HG03460 (cell line): Measurements from ENCODE around the gene UTP3.
"Not testable (repeated sequence)": the region's sequence is repeated elsewhere in the genome, so short reads cannot be mapped to it uniquely, and the experiment has no call there.

ENCODE experiments used
- ATAC-seq: cut with Tn5 transposase; IDR thresholded peaks from one replicate; pipeline ENCODE4 v1.9.1; 2021; ENCODE audit not compliant: unreplicated experiment

UTP3 gene

GRCh38 chr4:70687821-70688794, at the start of gene UTP3:
Gene UTP3 (plus strand): TSS chr4:70688532. CDS start chr4:70688678, 146 bp downstream.
- ATAC-seq: peak; percentile 90

GRCh38 chr4:70640192-70640591, 48.1 kb upstream of the UTP3 start:
- peak; percentile 58 for ATAC-seq

- not testable (repeated sequence) for ATAC-seq
Observed at GRCh38 chr4:70650741-70651140, 37.6 kb upstream of the UTP3 start.

- ATAC-seq: peak; percentile 44
Observed at GRCh38 chr4:70651864-70652506, 36.3 kb upstream of the UTP3 start.

GRCh38 chr4:70654605-70655011, 33.7 kb upstream of the UTP3 start:
- ATAC-seq: no peak

GRCh38 chr4:70657326-70657725, 31.0 kb upstream of the UTP3 start:
- no peak for ATAC-seq

- no peak for ATAC-seq
Observed at GRCh38 chr4:70658418-70658817, 29.9 kb upstream of the UTP3 start.

GRCh38 chr4:70660106-70660505, 28.2 kb upstream of the UTP3 start:
- ATAC-seq: no peak

- ATAC-seq: peak; percentile 89
Observed at GRCh38 chr4:70661309-70661922, 26.9 kb upstream of the UTP3 start.

GRCh38 chr4:70666369-70666768, 22.0 kb upstream of the UTP3 start, which contains the start of gene JCHAIN:
Gene JCHAIN (minus strand): TSS chr4:70666508. CDS start chr4:70666490, 18 bp downstream.
- ATAC-seq: no peak

- peak; percentile 42 for ATAC-seq
Observed at GRCh38 chr4:70667740-70668535, 20.4 kb upstream of the UTP3 start.

- no peak for ATAC-seq
Observed at GRCh38 chr4:70670332-70671014, 17.9 kb upstream of the UTP3 start.

GRCh38 chr4:70671091-70671490, 17.2 kb upstream of the UTP3 start:
- no peak for ATAC-seq

- ATAC-seq: no peak
Observed at GRCh38 chr4:70674191-70674590, 14.1 kb upstream of the UTP3 start.

GRCh38 chr4:70674731-70675130, 13.6 kb upstream of the UTP3 start:
- ATAC-seq: no peak

GRCh38 chr4:70676554-70677090, 11.7 kb upstream of the UTP3 start:
- no peak for ATAC-seq

GRCh38 chr4:70678383-70678999, 9.8 kb upstream of the UTP3 start:
- ATAC-seq: peak; percentile 78

- ATAC-seq: no peak
Observed at GRCh38 chr4:70680934-70681333, 7.4 kb upstream of the UTP3 start.

GRCh38 chr4:70681704-70682103, 6.6 kb upstream of the UTP3 start:
- no peak for ATAC-seq
